Left ventricle myocardium inferior (tissue), 1 donor: ENCODE data around the gene SLC41A1. TPM values are rescaled to one million over a fixed set of nuclear protein-coding genes. Genes with fewer than 3 reads are reported as not detected.
A peak's percentile ranks its signal among the peaks of the same experiment; 100 is the strongest.

Experiments
- DNase-seq: peaks from one replicate; pipeline ENCODE4 v3.0.0-alpha.2; 2020
- H3K27ac ChIP-seq: fragments of 200-600 bp; replicated peaks from 2 replicates; pipeline ENCODE4 v1.8.0; 2021
- H3K27me3 ChIP-seq: fragments of 200-600 bp; 2 replicates; pipeline ENCODE4 v1.8.0; 2021; ENCODE audit warnings: low read depth
- H3K36me3 ChIP-seq: fragments of 200-600 bp; 2 replicates; pipeline ENCODE4 v1.8.0; 2021
- H3K4me1 ChIP-seq: fragments of 200-600 bp; 2 replicates; pipeline ENCODE4 v1.8.0; 2021
- H3K4me3 ChIP-seq: fragments of 200-600 bp; 2 replicates; pipeline ENCODE4 v1.8.0; 2021; ENCODE audit warnings: mild to moderate bottlenecking, moderate library complexity
- H3K9me3 ChIP-seq: fragments of 200-600 bp; replicated peaks from 2 replicates; pipeline ENCODE4 v1.8.0; 2021
- CTCF ChIP-seq: fragments of 200-600 bp; IDR thresholded peaks from 2 replicates; pipeline ENCODE4 v1.8.0; 2021; ENCODE audit warnings: antibody characterized with exemption, mild to moderate bottlenecking, borderline replicate concordance
- intact Hi-C: fragments of 100-400 bp; cut with micrococcal nuclease; formaldehyde crosslinking; loops from one replicate; pipeline ENCODE4 v1.11.0; 2022
- total RNA-seq: library from RNA; stranded (reverse); fragmentation: NEBNext Ultra II Directional; extraction: Animal tissue kit (Norgen Biotek cat#: 25700); gene quantifications from one replicate; pipeline ENCODE4 v1.2.1, GENCODE V29; 2021
- donor health status: DM: no; HTN: yes; CAD: no; lungs with severe emphysema.

SLC41A1 gene
- total RNA-seq, 1 donor from 2014 or later, result 486 TPM

GRCh38 chr1:205786601-205787000, 26.4 kb downstream of the SLC41A1 start:
- H3K36me3 ChIP-seq, result peaks cover 19% of the 10 kb centered on the region
- no peaks in the 10 kb centered on the region for H3K9me3 ChIP-seq
- no peak for TF ChIP-seq CTCF
- peak overlapping the region; percentile 82 for H3K27ac ChIP-seq
- no peak for DNase-seq
- intact Hi-C loops, result no loop called here
- no peaks in the 10 kb centered on the region for H3K27me3 ChIP-seq
- peaks cover 42% of the 10 kb centered on the region for H3K4me1 ChIP-seq
- H3K4me3 ChIP-seq, result no peak overlapping the region

GRCh38 chr1:205785446-205785845, 27.6 kb downstream of the SLC41A1 start:
- Histone ChIP-seq H3K4me1 (peaks cover 42% of the 10 kb centered on the region), H3K36me3 (peaks cover 9% of the 10 kb centered on the region), H3K27me3 (no peaks in the 10 kb centered on the region), H3K27ac (peak overlapping the region; percentile 82), H3K9me3 (no peaks in the 10 kb centered on the region), H3K4me3 (no peak overlapping the region)
- no peak for TF ChIP-seq CTCF
- DNase-seq, result no peak
- intact Hi-C loops, result no loop called here

GRCh38 chr1:205783904-205784303, 29.1 kb downstream of the SLC41A1 start:
- Histone ChIP-seq H3K27me3 (no peaks in the 10 kb centered on the region), H3K36me3 (peaks cover 3% of the 10 kb centered on the region), H3K4me3 (no peak overlapping the region), H3K27ac (peak overlapping the region; percentile 82), H3K9me3 (no peaks in the 10 kb centered on the region), H3K4me1 (peaks cover 42% of the 10 kb centered on the region)
- no peak for TF ChIP-seq CTCF
- DNase-seq, result no peak
- intact Hi-C loops, result no loop called here

GRCh38 chr1:205783433-205783795, 29.6 kb downstream of the SLC41A1 start:
- H3K27ac ChIP-seq, result peak overlapping the region; percentile 82
- no peaks in the 10 kb centered on the region for H3K36me3 ChIP-seq
- no peak for TF ChIP-seq CTCF
- H3K4me3 ChIP-seq, result no peak overlapping the region
- H3K27me3 ChIP-seq, result no peaks in the 10 kb centered on the region
- intact Hi-C loops, result no loop called here
- H3K4me1 ChIP-seq, result peaks cover 42% of the 10 kb centered on the region
- H3K9me3 ChIP-seq, result no peaks in the 10 kb centered on the region
- no peak for DNase-seq

GRCh38 chr1:205782627-205783432, 30.2 kb downstream of the SLC41A1 start:
- Histone ChIP-seq H3K4me1 (peaks cover 38% of the 10 kb centered on the region), H3K9me3 (no peaks in the 10 kb centered on the region), H3K36me3 (no peaks in the 10 kb centered on the region), H3K27me3 (no peaks in the 10 kb centered on the region), H3K27ac (peak overlapping the region; percentile 82), H3K4me3 (no peak overlapping the region)
- no peak for DNase-seq
- intact Hi-C loops, result no loop called here
- TF ChIP-seq CTCF, result no peak
